Astrocyte (in vitro differentiated cells and primary cell): Measurements from ENCODE around the gene KIAA1614. TPM values are rescaled to one million over a fixed set of nuclear protein-coding genes. Genes with fewer than 3 reads are reported as not detected.

Source experiments
- DNase-seq: peaks from one replicate; pipeline ENCODE4 v3.0.0-alpha.2; 2010; ENCODE audit warnings: low read depth
- FAIRE-seq: peaks from 2 replicates; lab custom pipeline; 2011; peaks lifted over from hg19 to GRCh38; lab: Jason Lieb, UNC
- H2AFZ ChIP-seq: 2 replicates; pipeline ENCODE4 v1.6.0; 2012; ENCODE audit warnings: low read depth, low read length, inconsistent platforms
- H3K27ac ChIP-seq: 2 replicates; pipeline ENCODE4 v1.5.1; 2011; ENCODE audit warnings: low read depth, low read length, inconsistent platforms
- H3K27me3 ChIP-seq: 2 replicates; pipeline ENCODE4 v1.6.0; 2011; ENCODE audit warnings: low read length, inconsistent platforms; ENCODE audit not compliant: insufficient read depth
- H3K36me3 ChIP-seq: 2 replicates; pipeline ENCODE4 v1.5.1; 2011; ENCODE audit warnings: low read length, inconsistent platforms; ENCODE audit not compliant: insufficient read depth
- H3K4me1 ChIP-seq: 2 replicates; pipeline ENCODE4 v1.5.1; 2011; ENCODE audit warnings: low read length, inconsistent platforms; ENCODE audit not compliant: insufficient read depth
- H3K4me2 ChIP-seq: 2 replicates; pipeline ENCODE4 v1.6.0; 2012; ENCODE audit warnings: low read length, inconsistent platforms
- H3K4me3 ChIP-seq: 2 replicates; pipeline ENCODE4 v1.5.1; 2011; ENCODE audit warnings: low read depth, mild to moderate bottlenecking, low read length, inconsistent platforms; ENCODE audit not compliant: insufficient read depth
- H3K79me2 ChIP-seq: 2 replicates; pipeline ENCODE4 v1.6.0; 2012; ENCODE audit warnings: mild to moderate bottlenecking, low read length, inconsistent platforms; ENCODE audit not compliant: insufficient read depth
- H3K9ac ChIP-seq: 2 replicates; pipeline ENCODE4 v1.6.0; 2012; ENCODE audit warnings: mild to moderate bottlenecking, low read length, inconsistent platforms
- H3K9me3 ChIP-seq: 2 replicates; pipeline ENCODE4 v1.5.1; 2012; ENCODE audit warnings: low read depth, mild to moderate bottlenecking, low read length, inconsistent platforms; ENCODE audit not compliant: insufficient read depth
- H4K20me1 ChIP-seq: 2 replicates; pipeline ENCODE4 v1.6.0; 2012; ENCODE audit warnings: low read length, inconsistent platforms; ENCODE audit not compliant: insufficient read depth
- H3K27ac Mint-ChIP-seq: one replicate; pipeline ENCODE4 v1.8.0; 2021; ENCODE audit warnings: mild to moderate bottlenecking, mixed read lengths; ENCODE audit not compliant: unreplicated experiment
- H3K27me3 Mint-ChIP-seq: one replicate; pipeline ENCODE4 v1.8.0; 2021; ENCODE audit warnings: low read depth, mixed read lengths; ENCODE audit not compliant: unreplicated experiment
- H3K36me3 Mint-ChIP-seq: one replicate; pipeline ENCODE4 v1.8.0; 2021; ENCODE audit warnings: low read depth, mixed read lengths; ENCODE audit not compliant: unreplicated experiment
- H3K4me1 Mint-ChIP-seq: one replicate; pipeline ENCODE4 v1.8.0; 2021; ENCODE audit warnings: low read depth, mixed read lengths; ENCODE audit not compliant: unreplicated experiment
- H3K4me3 Mint-ChIP-seq: one replicate; pipeline ENCODE4 v1.8.0; 2021; ENCODE audit warnings: mild to moderate bottlenecking, moderate library complexity, mixed read lengths; ENCODE audit not compliant: unreplicated experiment
- H3K9me3 Mint-ChIP-seq: one replicate; pipeline ENCODE4 v1.8.0; 2021; ENCODE audit warnings: mild to moderate bottlenecking, mixed read lengths; ENCODE audit not compliant: unreplicated experiment
- EZH2 ChIP-seq: IDR thresholded peaks from 2 replicates; pipeline ENCODE4 v1.6.1; 2012; ENCODE audit warnings: mild to moderate bottlenecking, low read length, inconsistent platforms; ENCODE audit not compliant: insufficient read depth
- total RNA-seq: library from RNA; stranded (reverse); gene quantifications from 2 replicates; pipeline ENCODE4 v1.2.1, GENCODE V29; 2021
- TF ChIP-seq, protein P1 (sequence below): IDR thresholded peaks from 2 replicates; pipeline ENCODE4 v1.5.1; 2011; ENCODE audit warnings: low read depth, mild to moderate bottlenecking, inconsistent platforms, low read length, moderate library complexity; ENCODE audit not compliant: insufficient read depth

The KIAA1614 gene
- total RNA-seq, 1 donor from 2014 or later = 0.84 TPM

DNA sequence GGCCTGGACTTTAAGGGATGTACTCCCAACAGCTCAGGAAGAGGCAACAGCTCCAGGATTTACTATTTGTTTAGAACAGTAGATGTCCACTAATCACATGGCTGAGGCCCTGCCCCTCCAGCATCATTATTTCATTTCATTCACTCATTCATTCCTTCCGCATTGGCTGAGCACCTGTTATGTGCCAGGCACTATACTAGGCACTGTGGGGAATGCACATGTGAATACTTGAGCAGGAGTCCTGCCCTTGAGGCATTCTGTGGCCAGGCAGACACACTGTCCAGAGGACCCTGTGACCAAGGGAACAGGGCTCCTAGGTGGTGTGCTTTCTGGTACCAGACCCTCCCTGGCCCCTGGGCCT, 24.3 kb downstream of the KIAA1614 start:
- Histone ChIP-seq H3K4me1 (no peaks in the 10 kb centered on the region), H3K27me3 (no peaks in the 10 kb centered on the region), H3K27ac (no peak overlapping the region), H2AFZ (no peak overlapping the region), H3K9ac (no peak overlapping the region), H3K4me3 (no peak overlapping the region), H3K79me2 (no peaks in the 10 kb centered on the region), H3K36me3 (no peaks in the 10 kb centered on the region), H3K9me3 (no peaks in the 10 kb centered on the region), H4K20me1 (no peaks in the 10 kb centered on the region), H3K4me2 (no peak overlapping the region)
- Mint-ChIP-seq H3K9me3 (peaks cover 3% of the 10 kb centered on the region), H3K4me1 (no peaks in the 10 kb centered on the region), H3K4me3 (no peak overlapping the region), H3K27ac (no peak overlapping the region), H3K36me3 (peaks cover 10% of the 10 kb centered on the region), H3K27me3 (peaks cover 20% of the 10 kb centered on the region)
- DNase-seq (no peak), FAIRE-seq (no peak)
- TF ChIP-seq EZH2 = no peak
- TF ChIP-seq, protein P1, sequence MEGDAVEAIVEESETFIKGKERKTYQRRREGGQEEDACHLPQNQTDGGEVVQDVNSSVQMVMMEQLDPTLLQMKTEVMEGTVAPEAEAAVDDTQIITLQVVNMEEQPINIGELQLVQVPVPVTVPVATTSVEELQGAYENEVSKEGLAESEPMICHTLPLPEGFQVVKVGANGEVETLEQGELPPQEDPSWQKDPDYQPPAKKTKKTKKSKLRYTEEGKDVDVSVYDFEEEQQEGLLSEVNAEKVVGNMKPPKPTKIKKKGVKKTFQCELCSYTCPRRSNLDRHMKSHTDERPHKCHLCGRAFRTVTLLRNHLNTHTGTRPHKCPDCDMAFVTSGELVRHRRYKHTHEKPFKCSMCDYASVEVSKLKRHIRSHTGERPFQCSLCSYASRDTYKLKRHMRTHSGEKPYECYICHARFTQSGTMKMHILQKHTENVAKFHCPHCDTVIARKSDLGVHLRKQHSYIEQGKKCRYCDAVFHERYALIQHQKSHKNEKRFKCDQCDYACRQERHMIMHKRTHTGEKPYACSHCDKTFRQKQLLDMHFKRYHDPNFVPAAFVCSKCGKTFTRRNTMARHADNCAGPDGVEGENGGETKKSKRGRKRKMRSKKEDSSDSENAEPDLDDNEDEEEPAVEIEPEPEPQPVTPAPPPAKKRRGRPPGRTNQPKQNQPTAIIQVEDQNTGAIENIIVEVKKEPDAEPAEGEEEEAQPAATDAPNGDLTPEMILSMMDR = no peak

DNA sequence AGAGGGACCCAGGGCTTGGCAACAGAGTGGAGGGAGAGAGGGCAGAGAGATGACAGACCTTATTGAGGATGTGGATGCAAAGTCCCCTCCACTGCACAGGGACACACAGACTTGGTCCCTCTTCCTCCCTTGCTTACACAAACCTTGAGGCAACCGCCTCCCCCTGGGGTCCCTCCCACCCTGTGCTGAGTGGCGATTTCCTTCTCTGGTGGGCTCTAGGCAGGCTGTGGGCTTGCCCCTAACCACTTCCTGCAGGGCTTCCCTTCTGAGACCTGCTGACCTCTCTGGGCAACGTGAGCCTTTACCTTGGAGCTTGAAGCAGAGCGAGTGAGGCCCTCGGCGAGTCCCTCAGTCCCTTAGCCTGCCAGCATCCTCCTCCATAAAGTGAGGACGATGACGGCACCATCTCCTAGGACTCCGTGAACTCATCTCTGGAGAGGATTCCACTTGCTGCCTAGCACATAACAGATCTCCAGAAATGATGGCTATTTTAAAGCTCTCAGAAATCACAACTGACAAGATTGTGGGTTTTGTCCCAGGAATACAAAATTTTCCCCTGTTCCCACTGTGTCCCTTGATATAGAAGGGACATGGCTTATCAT, 25.0 kb downstream of the KIAA1614 start:
- no peaks in the 10 kb centered on the region for H3K27me3 ChIP-seq
- TF ChIP-seq, protein P1 = no peak
- TF ChIP-seq EZH2 = no peak
- H3K27ac ChIP-seq = no peak overlapping the region
- H3K9me3 ChIP-seq = no peaks in the 10 kb centered on the region
- H3K36me3 ChIP-seq = no peaks in the 10 kb centered on the region
- no peak overlapping the region for H3K4me2 ChIP-seq
- no peak overlapping the region for H3K4me3 ChIP-seq
- no peaks in the 10 kb centered on the region for H3K4me1 Mint-ChIP-seq
- H3K9me3 Mint-ChIP-seq = peaks cover 3% of the 10 kb centered on the region
- peaks cover 19% of the 10 kb centered on the region for H3K27me3 Mint-ChIP-seq
- no peak overlapping the region for H3K4me3 Mint-ChIP-seq
- no peak for FAIRE-seq
- H3K36me3 Mint-ChIP-seq = peaks cover 10% of the 10 kb centered on the region
- no peaks in the 10 kb centered on the region for H4K20me1 ChIP-seq
- no peak for DNase-seq
- no peaks in the 10 kb centered on the region for H3K4me1 ChIP-seq
- H2AFZ ChIP-seq = no peak overlapping the region
- no peak overlapping the region for H3K9ac ChIP-seq
- H3K79me2 ChIP-seq = no peaks in the 10 kb centered on the region
- no peak overlapping the region for H3K27ac Mint-ChIP-seq

DNA sequence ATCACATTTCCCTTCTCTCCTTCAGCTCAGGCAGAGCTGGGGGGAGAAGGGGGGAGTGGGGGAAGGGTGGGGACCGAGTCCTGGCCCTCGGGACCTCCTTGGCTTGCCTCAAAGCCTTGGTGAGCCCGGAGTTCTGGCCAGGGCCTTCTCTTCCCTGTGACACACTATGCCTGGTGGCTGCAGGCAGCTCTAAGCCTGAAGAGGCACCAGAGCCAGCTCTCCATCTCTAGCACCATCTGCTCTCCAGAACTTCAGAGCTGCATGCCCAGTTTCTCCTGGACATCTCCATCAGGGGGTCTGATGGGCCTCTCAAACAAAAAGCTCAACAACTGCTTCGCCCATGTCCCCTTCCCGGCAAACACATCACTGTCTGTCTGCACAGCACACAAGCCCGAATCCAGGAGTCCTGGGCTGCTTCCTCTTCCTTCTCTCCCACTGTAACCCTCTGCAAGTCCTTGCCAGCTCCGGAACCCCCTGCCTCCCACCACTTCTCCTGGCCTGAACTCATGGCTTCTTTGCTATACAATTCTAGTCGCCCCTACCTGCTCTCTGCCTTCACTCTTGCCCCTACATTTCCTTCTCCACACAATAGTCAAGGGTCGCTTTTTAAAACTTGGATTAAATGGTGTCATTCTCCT, 26.5 kb downstream of the KIAA1614 start:
- peaks cover 19% of the 10 kb centered on the region for H3K27me3 Mint-ChIP-seq
- H3K36me3 ChIP-seq = no peaks in the 10 kb centered on the region
- no peaks in the 10 kb centered on the region for H3K27me3 ChIP-seq
- no peaks in the 10 kb centered on the region for H4K20me1 ChIP-seq
- H3K4me3 Mint-ChIP-seq = peak overlapping the region; percentile 6
- H3K4me1 ChIP-seq = no peaks in the 10 kb centered on the region
- DNase-seq = no peak
- no peaks in the 10 kb centered on the region for H3K79me2 ChIP-seq
- H3K27ac Mint-ChIP-seq = no peak overlapping the region
- H3K9ac ChIP-seq = no peak overlapping the region
- no peak overlapping the region for H3K27ac ChIP-seq
- no peaks in the 10 kb centered on the region for H3K4me1 Mint-ChIP-seq
- no peaks in the 10 kb centered on the region for H3K9me3 ChIP-seq
- H3K4me2 ChIP-seq = no peak overlapping the region
- TF ChIP-seq EZH2 = no peak
- TF ChIP-seq, protein P1 = no peak
- H3K4me3 ChIP-seq = no peak overlapping the region
- FAIRE-seq = no peak
- peaks cover 5% of the 10 kb centered on the region for H3K9me3 Mint-ChIP-seq
- no peak overlapping the region for H2AFZ ChIP-seq
- peaks cover 13% of the 10 kb centered on the region for H3K36me3 Mint-ChIP-seq
